Esophagus (tissue), 2 donors: ENCODE data around the gene PLEKHG5. TPM values are rescaled to one million over a fixed set of nuclear protein-coding genes. Genes with fewer than 3 reads are reported as not detected.

Source experiments
- H3K27ac ChIP-seq, 2 donors: one replicate each; pipeline ENCODE4 v1.5.1; 2013; ENCODE audit warnings: low read depth in 2 of 2, mild to moderate bottlenecking in 2 of 2, inconsistent platforms in 1 of 2, low read length in 1 of 2, moderate library complexity in 1 of 2
- H3K27me3 ChIP-seq, 2 donors: one replicate each; pipeline ENCODE4 v1.6.1; 2013; ENCODE audit warnings: low read length in 2 of 2, control low read depth in 1 of 2, mild to moderate bottlenecking in 1 of 2; ENCODE audit not compliant: insufficient read depth in 2 of 2, control insufficient read depth in 1 of 2
- H3K36me3 ChIP-seq, 2 donors: one replicate each; pipeline ENCODE4 v1.6.1; 2013; ENCODE audit warnings: low read length in 1 of 2; ENCODE audit not compliant: control insufficient read depth in 2 of 2, insufficient read depth in 2 of 2
- H3K4me1 ChIP-seq, 2 donors: one replicate each; pipeline ENCODE4 v1.6.1; 2013; ENCODE audit warnings: low read length in 1 of 2; ENCODE audit not compliant: control insufficient read depth in 2 of 2, insufficient read depth in 2 of 2
- H3K4me3 ChIP-seq, 2 donors: one replicate each; pipeline ENCODE4 v1.5.1; 2013; ENCODE audit warnings: low read length in 2 of 2, mild to moderate bottlenecking in 2 of 2, low read depth in 1 of 2, moderate library complexity in 1 of 2
- H3K9me3 ChIP-seq, 2 donors: one replicate each; pipeline ENCODE4 v1.6.1; 2013; ENCODE audit warnings: mild to moderate bottlenecking in 2 of 2, low read depth in 1 of 2, low read length in 1 of 2, moderate library complexity in 1 of 2; ENCODE audit not compliant: control insufficient read depth in 2 of 2, insufficient read depth in 1 of 2
- WGBS, 2 donors: extraction: QIAGEN DNeasy Blood & Tissue Kit; methylation state at CpG; one replicate each; pipeline ENCODE4 v1.1.7; 2013; 5-methylcytosine and 5-hydroxymethylcytosine counted together
- polyA plus RNA-seq, 2 donors: library from polyadenylated mRNA; stranded (reverse); fragments of 200-250 nt; gene quantifications; one replicate each; pipeline ENCODE4 v1.2.3, GENCODE V29; 2013
- donor health status: healthy with polysubstance abuse.
- donor health status: Bipolar disorder and iron deficiency.

Gene PLEKHG5
- polyA plus RNA-seq = 10 to 100 TPM; 18.5 to 28.0 TPM

GRCh38 chr1:6491480-6491962, at the start of gene PLEKHG5:
PLEKHG5 (minus strand) TSS chr1:6491667; CDS start chr1:6477571, 14,096 bp downstream.
- peak within 1 kb of the TSS; percentile 95 to 98 for H3K27ac ChIP-seq
- 46 to 54% methylated on average over 6 of the region's 6 CpGs for WGBS, 2 donors
- H3K4me1 ChIP-seq = peaks cover 0 to 14% of the 10 kb centered on the region in 2 donors
- H3K36me3 ChIP-seq = no peaks in the 10 kb centered on the region
- peak within 1 kb of the TSS; percentile 67 to 81 for H3K4me3 ChIP-seq
- no peaks in the 10 kb centered on the region for H3K27me3 ChIP-seq
- no peaks in the 10 kb centered on the region for H3K9me3 ChIP-seq

- WGBS, 2 donors = 46 to 54% methylated on average over 3 of the region's 3 CpGs
- H3K36me3 ChIP-seq = peaks cover 0 to 11% of the 10 kb centered on the region in 2 donors
- H3K9me3 ChIP-seq = no peaks in the 10 kb centered on the region
These were observed 47.5 kb upstream of the PLEKHG5 start for GRCh38 chr1:6538956-6539355.

GRCh38 chr1:6536291-6536690, 44.8 kb upstream of the PLEKHG5 start:
- no peaks in the 10 kb centered on the region for H3K9me3 ChIP-seq
- H3K27ac ChIP-seq = no peak overlapping the region
- H3K4me1 ChIP-seq = no peaks in the 10 kb centered on the region
- H3K27me3 ChIP-seq = no peaks in the 10 kb centered on the region
- H3K4me3 ChIP-seq = no peak overlapping the region
- 85 to 89% methylated on average over 5 of the region's 5 CpGs for WGBS, 2 donors
- H3K36me3 ChIP-seq = peaks cover 6 to 28% of the 10 kb centered on the region in 2 donors

More at GRCh38 chr1:6538956-6539355, 47.5 kb upstream of the PLEKHG5 start:
- Histone ChIP-seq H3K27me3 (no peaks in the 10 kb centered on the region), H3K4me1 (no peaks in the 10 kb centered on the region), H3K4me3 (no peak overlapping the region), H3K27ac (no peak overlapping the region)

- Histone ChIP-seq H3K9me3 (no peaks in the 10 kb centered on the region), H3K27ac (no peak overlapping the region), H3K4me1 (no peaks in the 10 kb centered on the region), H3K27me3 (no peaks in the 10 kb centered on the region), H3K4me3 (no peak overlapping the region), H3K36me3 (peaks cover 9 to 32% of the 10 kb centered on the region in 2 donors)
- 92 to 96% methylated on average over 4 of the region's 4 CpGs for WGBS, 2 donors
These were observed 43.7 kb upstream of the PLEKHG5 start for GRCh38 chr1:6535214-6535613.

- Histone ChIP-seq H3K4me3 (no peak overlapping the region), H3K27ac (no peak overlapping the region), H3K4me1 (no peaks in the 10 kb centered on the region), H3K9me3 (no peaks in the 10 kb centered on the region), H3K27me3 (no peaks in the 10 kb centered on the region), H3K36me3 (peaks cover 9 to 32% of the 10 kb centered on the region in 2 donors)
- WGBS, 2 donors = 95% methylated on average over 8 of the region's 8 CpGs
These were observed 42.9 kb upstream of the PLEKHG5 start for GRCh38 chr1:6534248-6534822.

GRCh38 chr1:6531996-6532395, 40.5 kb upstream of the PLEKHG5 start:
- H3K4me3 ChIP-seq = no peak overlapping the region
- no peaks in the 10 kb centered on the region for H3K4me1 ChIP-seq
- no peaks in the 10 kb centered on the region for H3K9me3 ChIP-seq
- H3K27ac ChIP-seq = no peak overlapping the region
- H3K36me3 ChIP-seq = peaks cover 21 to 43% of the 10 kb centered on the region in 2 donors
- no peaks in the 10 kb centered on the region for H3K27me3 ChIP-seq
- WGBS, 2 donors = 87% methylated on average over 5 of the region's 5 CpGs

- H3K4me3 ChIP-seq = no peak overlapping the region
- H3K4me1 ChIP-seq = no peaks in the 10 kb centered on the region
- H3K36me3 ChIP-seq = peaks cover 31 to 51% of the 10 kb centered on the region in 2 donors
- H3K27me3 ChIP-seq = no peaks in the 10 kb centered on the region
- H3K27ac ChIP-seq = no peak overlapping the region
- 97 to 98% methylated on average over 13 of the region's 13 CpGs for WGBS, 2 donors
- H3K9me3 ChIP-seq = no peaks in the 10 kb centered on the region
These were observed 39.2 kb upstream of the PLEKHG5 start for GRCh38 chr1:6530504-6531160.

- Histone ChIP-seq H3K36me3 (peaks cover 36 to 46% of the 10 kb centered on the region in 2 donors), H3K27me3 (no peaks in the 10 kb centered on the region), H3K9me3 (no peaks in the 10 kb centered on the region), H3K4me1 (no peaks in the 10 kb centered on the region), H3K27ac (no peak overlapping the region), H3K4me3 (no peak overlapping the region)
- 90 to 91% methylated on average over 7 of the region's 7 CpGs for WGBS, 2 donors
These were observed 37.0 kb upstream of the PLEKHG5 start for GRCh38 chr1:6528492-6528891.

GRCh38 chr1:6526316-6526715, 34.8 kb upstream of the PLEKHG5 start:
- WGBS, 2 donors = 81 to 82% methylated on average over 11 of the region's 11 CpGs
- Histone ChIP-seq H3K4me3 (no peak overlapping the region), H3K4me1 (no peaks in the 10 kb centered on the region), H3K9me3 (no peaks in the 10 kb centered on the region), H3K27ac (no peak overlapping the region), H3K36me3 (peaks cover 28 to 30% of the 10 kb centered on the region in 2 donors), H3K27me3 (no peaks in the 10 kb centered on the region)
